Activated CD8-positive, alpha-beta T cell treated with anti-CD3 and anti-CD28 coated beads for 36 hours (primary cell): Measurements from ENCODE around the gene PLXNB3. TPM values are rescaled to one million over a fixed set of nuclear protein-coding genes. Genes with fewer than 3 reads are reported as not detected.

Experiments used
- ATAC-seq: fragments of 200-7000 bp; cut with Tn5 transposase; one replicate; pipeline ENCODE4 v1.10.0; 2021; ENCODE audit warnings: mild to moderate bottlenecking, moderate library complexity
- CTCF ChIA-PET: fragments of 350-600 bp; sonication (Branson Sonifier 250); formaldehyde crosslinking; loops from one replicate; lab custom pipeline; 2021; ENCODE audit warnings: antibody characterized with exemption; lab: Charles Lee
- POLR2A ChIA-PET: fragments of 350-600 bp; sonication (Branson Sonifier 250); formaldehyde crosslinking; loops from one replicate; lab custom pipeline; 2021; ENCODE audit warnings: antibody characterized with exemption; lab: Charles Lee
- DNase-seq: peaks from one replicate; pipeline ENCODE4 v3.0.0-alpha.2; 2020
- H3K27ac Mint-ChIP-seq: one replicate; pipeline ENCODE4 v1.8.0; 2021; ENCODE audit warnings: mild to moderate bottlenecking, mixed read lengths
- H3K27me3 Mint-ChIP-seq: one replicate; pipeline ENCODE4 v1.8.0; 2021; ENCODE audit warnings: mixed read lengths
- H3K36me3 Mint-ChIP-seq: one replicate; pipeline ENCODE4 v1.8.0; 2021; ENCODE audit warnings: low read depth, mixed read lengths
- H3K4me1 Mint-ChIP-seq: one replicate; pipeline ENCODE4 v1.8.0; 2021; ENCODE audit warnings: low read depth, mixed read lengths
- H3K4me3 Mint-ChIP-seq: one replicate; pipeline ENCODE4 v1.8.0; 2021; ENCODE audit warnings: mild to moderate bottlenecking, moderate library complexity, mixed read lengths
- H3K9me3 Mint-ChIP-seq: one replicate; pipeline ENCODE4 v1.8.0; 2021; ENCODE audit warnings: mixed read lengths
- intact Hi-C: fragments of 100-400 bp; cut with micrococcal nuclease; formaldehyde crosslinking; loops from one replicate; pipeline ENCODE4 v1.10.0; 2022
- total RNA-seq, 2 experiments: library from RNA; stranded (reverse); gene quantifications; one replicate each; pipeline ENCODE4 v1.2.3, GENCODE V29; 2021
- TF ChIP-seq, protein P1 (sequence below): fragments of 200-600 bp; IDR thresholded peaks from one replicate; pipeline ENCODE4 v1.8.0; 2022; ENCODE audit warnings: antibody characterized with exemption, mild to moderate bottlenecking

PLXNB3 gene
- total RNA-seq, 2 experiments from 2014 or later: 7.7 to 8.2 TPM

- Mint-ChIP-seq H3K9me3 (no peaks in the 10 kb centered on the region), H3K4me1 (no peaks in the 10 kb centered on the region), H3K4me3 (no peak overlapping the region), H3K36me3 (no peaks in the 10 kb centered on the region), H3K27ac (no peak overlapping the region), H3K27me3 (no peaks in the 10 kb centered on the region)
- ChIA-PET POLR2A (no interaction called here), CTCF (interaction anchor here (0.6 to 1.7 kb wide), 3 partner anchors 8 to 71 kb away, joined by 3 to 10 read pairs (median 3); partner anchors contain the start of gene PLXNB3)
- TF ChIP-seq, protein P1, sequence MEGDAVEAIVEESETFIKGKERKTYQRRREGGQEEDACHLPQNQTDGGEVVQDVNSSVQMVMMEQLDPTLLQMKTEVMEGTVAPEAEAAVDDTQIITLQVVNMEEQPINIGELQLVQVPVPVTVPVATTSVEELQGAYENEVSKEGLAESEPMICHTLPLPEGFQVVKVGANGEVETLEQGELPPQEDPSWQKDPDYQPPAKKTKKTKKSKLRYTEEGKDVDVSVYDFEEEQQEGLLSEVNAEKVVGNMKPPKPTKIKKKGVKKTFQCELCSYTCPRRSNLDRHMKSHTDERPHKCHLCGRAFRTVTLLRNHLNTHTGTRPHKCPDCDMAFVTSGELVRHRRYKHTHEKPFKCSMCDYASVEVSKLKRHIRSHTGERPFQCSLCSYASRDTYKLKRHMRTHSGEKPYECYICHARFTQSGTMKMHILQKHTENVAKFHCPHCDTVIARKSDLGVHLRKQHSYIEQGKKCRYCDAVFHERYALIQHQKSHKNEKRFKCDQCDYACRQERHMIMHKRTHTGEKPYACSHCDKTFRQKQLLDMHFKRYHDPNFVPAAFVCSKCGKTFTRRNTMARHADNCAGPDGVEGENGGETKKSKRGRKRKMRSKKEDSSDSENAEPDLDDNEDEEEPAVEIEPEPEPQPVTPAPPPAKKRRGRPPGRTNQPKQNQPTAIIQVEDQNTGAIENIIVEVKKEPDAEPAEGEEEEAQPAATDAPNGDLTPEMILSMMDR: no peak
- DNase-seq (no peak), ATAC-seq (no peak)
- intact Hi-C loops: no loop called here
Measured at GRCh38 chrX:153755136-153755535, 8.9 kb upstream of the PLXNB3 start.

DNA sequence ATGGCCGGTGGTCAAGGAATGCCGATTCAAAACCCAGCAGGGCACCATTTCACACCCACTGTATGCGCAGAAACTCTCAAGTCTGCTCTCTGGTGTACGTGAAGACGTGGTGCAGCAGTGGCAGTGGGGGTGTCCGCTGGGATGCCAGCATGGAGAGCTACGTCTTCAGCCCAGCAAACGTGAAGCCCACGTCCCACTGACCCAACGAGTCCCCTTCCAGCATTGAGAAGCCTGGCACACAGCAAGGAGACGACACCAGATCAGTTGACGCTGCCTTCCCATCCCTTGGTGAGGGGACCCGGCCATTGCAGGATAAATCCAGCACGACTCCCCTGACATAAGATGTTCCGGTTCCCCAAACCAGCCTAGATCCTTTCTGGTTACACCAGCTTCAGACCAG lies 2.2 kb upstream of the PLXNB3 start:
- peaks cover 9% of the 10 kb centered on the region for H3K4me1 Mint-ChIP-seq
- ChIA-PET POLR2A (no interaction called here), CTCF (no interaction called here)
- H3K36me3 Mint-ChIP-seq: no peaks in the 10 kb centered on the region
- intact Hi-C loops: loop anchor here (10.0 kb wide), 1 partner anchor 163 kb away; the partner anchor contains the start of gene ARHGAP4
- H3K27me3 Mint-ChIP-seq: no peaks in the 10 kb centered on the region
- TF ChIP-seq, protein P1: no peak
- H3K27ac Mint-ChIP-seq: no peak overlapping the region
- H3K9me3 Mint-ChIP-seq: no peaks in the 10 kb centered on the region
- no peak overlapping the region for H3K4me3 Mint-ChIP-seq
- ATAC-seq (no peak), DNase-seq (no peak)

GRCh38 chrX:153762626-153763173 lies 1.3 kb upstream of the PLXNB3 start:
- intact Hi-C loops: loop anchor here (10.0 kb wide), 1 partner anchor 162 kb away; the partner anchor contains the start of gene ARHGAP4
- H3K9me3 Mint-ChIP-seq: no peaks in the 10 kb centered on the region
- H3K36me3 Mint-ChIP-seq: no peaks in the 10 kb centered on the region
- no peak overlapping the region for H3K4me3 Mint-ChIP-seq
- H3K4me1 Mint-ChIP-seq: peaks cover 11% of the 10 kb centered on the region
- TF ChIP-seq, protein P1: no peak
- CTCF ChIA-PET: interaction anchor here (1.2 to 2.0 kb wide), 5 partner anchors 8 to 204 kb away, joined by 3 to 10 read pairs (median 3); no protein-coding TSS in a partner anchor
- H3K27ac Mint-ChIP-seq: no peak overlapping the region
- H3K27me3 Mint-ChIP-seq: no peaks in the 10 kb centered on the region
- DNase-seq: no peak
- ATAC-seq: no peak
- POLR2A ChIA-PET: no interaction called here

DNA sequence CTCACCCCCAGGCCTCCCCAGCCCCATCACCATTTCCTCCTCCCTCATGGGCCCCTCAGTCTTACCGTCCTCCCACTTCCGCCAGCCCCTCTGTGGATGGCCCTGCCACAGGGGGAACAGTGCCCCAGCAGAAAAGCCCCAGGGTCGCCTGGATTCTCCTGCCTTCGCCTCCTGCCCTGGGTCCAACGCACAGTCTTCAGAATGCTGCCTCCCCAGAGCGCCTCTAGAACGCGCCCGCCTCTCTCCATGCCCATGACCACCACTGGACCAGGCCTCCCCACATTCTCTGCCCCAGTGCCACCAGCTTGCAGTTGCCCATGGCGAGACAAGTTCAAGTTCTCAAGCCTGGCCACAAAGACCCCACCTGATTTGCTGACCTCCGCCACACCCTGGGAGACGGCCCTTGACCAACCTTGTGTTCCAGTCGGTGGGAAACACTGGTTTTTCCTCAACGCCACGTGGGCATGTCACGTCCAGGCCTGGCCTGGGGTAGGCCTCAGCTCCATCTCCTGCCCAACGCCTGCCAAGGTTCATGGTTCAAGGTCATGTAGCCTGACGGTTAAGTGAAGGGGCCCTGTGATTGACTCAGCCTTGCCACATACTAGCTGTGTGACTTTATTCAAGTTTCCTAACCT lies 634 bp upstream of the PLXNB3 start:
- ATAC-seq (no peak), DNase-seq (no peak)
- H3K36me3 Mint-ChIP-seq: no peaks in the 10 kb centered on the region
- intact Hi-C loops: loop anchor here (10.0 kb wide), 1 partner anchor 161 kb away; the partner anchor contains the start of gene ARHGAP4
- H3K27me3 Mint-ChIP-seq: no peaks in the 10 kb centered on the region
- H3K9me3 Mint-ChIP-seq: no peaks in the 10 kb centered on the region
- no peak overlapping the region for H3K4me3 Mint-ChIP-seq
- peaks cover 16% of the 10 kb centered on the region for H3K4me1 Mint-ChIP-seq
- no peak overlapping the region for H3K27ac Mint-ChIP-seq
- TF ChIP-seq, protein P1: no peak
- CTCF ChIA-PET: interaction anchor here (0.7 to 2.0 kb wide), 11 partner anchors 9 to 203 kb away, joined by 3 to 10 read pairs (median 3); no protein-coding TSS in a partner anchor
- POLR2A ChIA-PET: interaction anchor here (1.0 kb wide), 1 partner anchor 162 kb away, joined by 4 read pairs; the partner anchor contains the start of gene ARHGAP4

DNA sequence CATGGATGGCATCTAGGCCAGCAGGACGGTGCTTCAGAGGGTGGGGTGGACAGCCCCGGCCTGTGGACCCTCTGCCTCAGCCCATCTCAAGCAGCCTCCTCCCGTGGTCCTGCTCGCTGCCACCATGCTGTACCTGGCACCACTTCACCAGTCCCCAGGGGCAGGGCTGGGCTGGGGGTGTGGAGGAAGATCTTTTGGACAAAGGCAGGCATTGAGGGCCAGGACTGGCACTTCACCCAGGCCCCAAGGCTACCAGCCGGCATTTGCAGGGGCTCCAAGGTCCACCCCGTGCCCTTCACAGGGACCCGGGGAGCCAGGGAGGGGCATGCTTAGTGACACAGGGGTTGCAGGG lies 713 bp downstream of the PLXNB3 start:
- ChIA-PET POLR2A (no interaction called here), CTCF (interaction anchor here (0.6 to 1.1 kb wide), 5 partner anchors 13 to 164 kb away, joined by 3 to 4 read pairs (median 4); no protein-coding TSS in a partner anchor)
- intact Hi-C loops: loop anchor here (10.0 kb wide), 1 partner anchor 160 kb away; the partner anchor contains the start of gene ARHGAP4
- DNase-seq (no peak), ATAC-seq (no peak)
- TF ChIP-seq, protein P1: no peak
- Mint-ChIP-seq H3K36me3 (no peaks in the 10 kb centered on the region), H3K27ac (no peak overlapping the region), H3K9me3 (no peaks in the 10 kb centered on the region), H3K4me3 (no peak overlapping the region), H3K4me1 (peaks cover 16% of the 10 kb centered on the region), H3K27me3 (no peaks in the 10 kb centered on the region)
